K562 (cell line): Measurements from ENCODE around the gene ATP2A1. TPM values are rescaled to one million over a fixed set of nuclear protein-coding genes. Genes with fewer than 3 reads are reported as not detected.

Experiments used
- ATAC-seq: fragments of 200-7000 bp; cut with Tn5 transposase; 3 replicates; pipeline ENCODE4 v1.9.1; 2020; ENCODE audit warnings: moderate library complexity
- BruUV-seq: library from RNA; stranded (reverse); fragments of 400-500 nt; replicated peaks from 2 replicates; lab custom pipeline; 2021; lab: Mats Ljungman, UMichigan
- CTCF ChIA-PET: fragments of 300-600 bp; formaldehyde crosslinking; extraction: SDS; loops from one replicate; lab custom pipeline; 2021; ENCODE audit warnings: low intra/inter-chr PET ratio; lab: Yijun Ruan, JAX
- POLR2A ChIA-PET: fragments of 300-600, 350-650 bp; sonication (Branson Sonifier 250); formaldehyde crosslinking; extraction: SDS; loops from one replicate; lab custom pipeline; 2021; ENCODE audit warnings: antibody characterized with exemption, inconsistent platforms; lab: Yijun Ruan, JAX
- DNase-seq, 4 experiments: peaks; one replicate each; pipeline versions ENCODE4 v3.0.0 to v3.0.0-alpha.2; 2011 to 2018; ENCODE audit warnings: low spot score in 3 of 4, mixed read lengths in 3 of 4; ENCODE audit errors: extremely low read depth in 1 of 4
- FAIRE-seq: peaks from 2 replicates; lab custom pipeline; 2011; peaks lifted over from hg19 to GRCh38; lab: Jason Lieb, UNC
- H2AFZ ChIP-seq: 2 replicates; pipeline ENCODE4 v1.6.0; 2011; ENCODE audit warnings: low read depth, low read length, control low read depth, inconsistent platforms
- H3K27ac ChIP-seq: fragments of 200-600 bp; 3 replicates; pipeline ENCODE4 v1.8.0; 2011; ENCODE audit warnings: low read depth, mild to moderate bottlenecking, control low read depth, inconsistent platforms, low read length, moderate library complexity, mixed read lengths; ENCODE audit errors: extremely low read depth
- H3K27me3 ChIP-seq, 2 experiments: fragments of 300-600 bp in 1 of 2; 2 replicates in 1 of 2; 3 replicates in 1 of 2; pipeline versions ENCODE4 v1.6.0 to v1.8.0; 2011; ENCODE audit warnings: inconsistent platforms in 2 of 2, low read length in 2 of 2, mild to moderate bottlenecking in 1 of 2, mixed read lengths in 1 of 2, moderate library complexity in 1 of 2; ENCODE audit not compliant: control insufficient read depth in 2 of 2, insufficient read depth in 2 of 2
- H3K36me3 ChIP-seq: fragments of 300-600 bp; 3 replicates; pipeline ENCODE4 v1.8.0; 2011; ENCODE audit warnings: mild to moderate bottlenecking, low read length, inconsistent platforms; ENCODE audit not compliant: control insufficient read depth, insufficient read depth
- H3K4me1 ChIP-seq, 2 experiments: fragments of 200-600 bp in 1 of 2; replicated peaks in 1 of 2; 2 replicates in 1 of 2; 3 replicates in 1 of 2; pipeline versions ENCODE4 v1.5.1 to v1.8.0; 2011; ENCODE audit warnings: inconsistent platforms in 2 of 2, low read length in 2 of 2, mild to moderate bottlenecking in 1 of 2, mixed read lengths in 1 of 2, moderate library complexity in 1 of 2; ENCODE audit not compliant: control insufficient read depth in 2 of 2, insufficient read depth in 2 of 2
- H3K4me2 ChIP-seq: 2 replicates; pipeline ENCODE4 v1.6.1; 2011; ENCODE audit warnings: low read length, control low read depth, inconsistent platforms, mixed read lengths; ENCODE audit not compliant: insufficient read depth
- H3K4me3 ChIP-seq: fragments of 200-600 bp; sonication (generic), shearing (Covaris generic); 2 replicates; pipeline ENCODE4 v1.5.1; 2016; ENCODE audit warnings: control low read depth, inconsistent platforms
- H3K79me2 ChIP-seq: fragments of 200-600 bp; 3 replicates; pipeline ENCODE4 v1.8.0; 2011; ENCODE audit warnings: low read length, inconsistent platforms; ENCODE audit not compliant: control insufficient read depth, insufficient read depth
- H3K9ac ChIP-seq, 2 experiments: 2 replicates each; pipeline versions ENCODE4 v1.6.0 to v1.6.1; 2011; ENCODE audit warnings: low read depth in 2 of 2, low read length in 2 of 2, control low read depth in 1 of 2, inconsistent platforms in 1 of 2, mild to moderate bottlenecking in 1 of 2, mixed read lengths in 1 of 2; ENCODE audit not compliant: insufficient read depth in 1 of 2
- H3K9me1 ChIP-seq: one replicate; pipeline ENCODE4 v1.6.0; 2011; ENCODE audit warnings: inconsistent platforms, mild to moderate bottlenecking, low read length, moderate library complexity; ENCODE audit not compliant: control insufficient read depth, insufficient read depth
- H3K9me3 ChIP-seq: replicated peaks from 2 replicates; pipeline ENCODE4 v1.5.1; 2011; ENCODE audit warnings: low read depth, low read length, inconsistent platforms; ENCODE audit not compliant: control insufficient read depth, insufficient read depth
- H4K20me1 ChIP-seq: replicated peaks from 2 replicates; pipeline ENCODE4 v1.6.1; 2011; ENCODE audit warnings: low read length, inconsistent platforms, mixed read lengths; ENCODE audit not compliant: control insufficient read depth, insufficient read depth
- BACH1 ChIP-seq: fragments of 200-800 bp; sonication (Bioruptor generic); IDR thresholded peaks from 2 replicates; pipeline ENCODE4 v1.6.1; 2016; ENCODE audit warnings: missing genetic modification characterization, missing compliant biosample characterization
- EGR1 ChIP-seq: fragments of 450-650 bp; conservative IDR thresholded peaks from 2 replicates; pipeline ENCODE4 v1.6.1; 2017; ENCODE audit warnings: mild to moderate bottlenecking
- IFI16 ChIP-seq: fragments of 250-450 bp; sonication (Bioruptor Pico); IDR thresholded peaks from 2 replicates; pipeline ENCODE4 v2.1.2; 2022; ENCODE audit warnings: mild to moderate bottlenecking, inconsistent platforms
- RBFOX2 ChIP-seq: fragments of 200-400 bp; formaldehyde crosslinking; IDR thresholded peaks from 2 replicates; pipeline ENCODE4 v1.6.1; 2017; ENCODE audit warnings: low read depth, mild to moderate bottlenecking, low read length, moderate library complexity
- ZNF24 ChIP-seq: fragments of 450-650 bp; IDR thresholded peaks from 2 replicates; pipeline ENCODE4 v1.6.1; 2016
- WGBS: fragments of 100-300 bp; shearing (Covaris generic); methylation state at CpG from one replicate; pipeline ENCODE4 v1.1.6; 2016; ENCODE audit warnings: low coverage, mixed read lengths; ENCODE audit not compliant: insufficient coverage; ENCODE audit errors: missing lambda C conversion rate; 5-methylcytosine and 5-hydroxymethylcytosine counted together
- in situ Hi-C: fragments of 300-500 bp; cut with MboI; formaldehyde crosslinking; loops from 4 replicates; pipeline ENCODE4 v1.15.0; 2018; ENCODE audit warnings: inconsistent platforms, mixed read lengths
- intact Hi-C: fragments of 100-400 bp; cut with micrococcal nuclease; formaldehyde crosslinking; loops from 2 replicates; pipeline ENCODE4 v1.14.2; 2022
- polyA plus RNA-seq, 8 experiments: library from polyadenylated mRNA; depleted of rRNA in 4 of 8; stranded (reverse) in 5 of 8; unstranded in 3 of 8; fragments of >200 nt; fragmentation: Nextera tagmentation in 2 of 8; fragmentation: Illumina TruSeq in 1 of 8; extraction: Ambion mirVana in 2 of 8; extraction: Trizol in 1 of 8; gene quantifications; 2 replicates each; pipeline versions ENCODE4 v1.2.1 to v1.2.3, GENCODE V29; 2011 to 2014; ENCODE audit warnings: inconsistent platforms in 1 of 8, missing spikeins in 1 of 8
- total RNA-seq, 7 experiments: library from RNA; depleted of rRNA in 6 of 7; stranded (reverse); fragments of >200 nt in 6 of 7; fragmentation: Illumina TruSeq in 2 of 7; extraction: Trizol in 2 of 7; gene quantifications; 2 replicates each; pipeline versions ENCODE4 v1.2.1 to v1.2.3, GENCODE V29; 2011 to 2021; ENCODE audit warnings: low replicate concordance in 1 of 7
- TF ChIP-seq, protein P1 (sequence below): fragments of 200-800 bp; sonication (Bioruptor generic); IDR thresholded peaks from 2 replicates; pipeline ENCODE4 v1.6.1; 2017; ENCODE audit warnings: missing genetic modification characterization, missing compliant biosample characterization

The ATP2A1 gene
- total and polyA plus RNA-seq, 9 of the 15 experiments (the other 6 are each of a cell fraction or from before 2014, with no cell fraction given): 0.25 to 2.6 (median 0.65) TPM

DNA sequence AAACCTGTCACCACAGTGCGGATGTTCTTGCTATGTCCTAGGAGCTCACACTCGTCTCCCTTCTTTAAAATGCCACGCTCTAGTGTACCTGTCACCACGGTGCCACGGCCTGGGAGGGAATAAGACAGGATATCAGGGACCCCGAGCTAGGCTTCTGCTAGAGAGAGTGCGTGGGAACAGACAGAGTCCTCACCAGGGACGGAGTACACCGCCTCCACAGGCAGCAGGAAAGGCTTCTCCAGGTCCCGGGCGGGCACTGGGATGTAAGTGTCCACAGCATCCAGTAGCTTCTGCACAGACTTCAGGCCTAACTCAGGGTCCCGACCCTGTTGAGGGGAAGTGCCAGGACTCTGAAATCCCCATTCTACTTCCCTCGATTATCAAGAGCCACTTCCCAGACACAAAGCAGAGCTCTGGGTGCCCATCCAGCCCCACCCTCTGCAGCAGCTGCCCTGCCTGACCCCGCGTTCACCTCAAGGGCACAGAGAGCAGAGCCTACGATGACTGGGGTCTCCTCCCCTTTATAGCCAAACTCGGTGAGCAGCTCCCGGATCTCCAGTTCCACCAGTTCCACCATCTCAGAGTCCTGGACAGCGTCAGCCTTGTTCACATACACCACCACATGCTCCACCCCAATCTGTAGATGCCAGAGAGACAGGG, 33.9 kb upstream of the ATP2A1 start:
- no peaks in the 10 kb centered on the region for H3K27me3 ChIP-seq
- H3K4me2 ChIP-seq: peak overlapping the region; percentile 98; the same call in 1 of the 2 replicates
- DNase-seq (no peak), ATAC-seq (no peak), FAIRE-seq (no peak)
- H2AFZ ChIP-seq: no peak overlapping the region
- peaks cover 39% of the 10 kb centered on the region for H3K36me3 ChIP-seq
- H3K9ac ChIP-seq: peak overlapping the region in 1 of 2 experiments; percentile 99; a peak in 1 of 4 replicates
- peaks cover 36% of the 10 kb centered on the region for H3K79me2 ChIP-seq
- no peaks in the 10 kb centered on the region for H3K9me3 ChIP-seq
- no TSS peak for BruUV-seq
- in situ Hi-C loops: no loop called here
- POLR2A ChIA-PET: interaction anchor here (2.2 to 10.1 kb wide), 4 partner anchors 8 to 19 kb away, joined by 10 to 100 read pairs (median 84); partner anchors contain the start of gene SH2B1
- peak overlapping the region; percentile 98; the same call in 1 of the 2 replicates for H3K4me3 ChIP-seq
- no peaks in the 10 kb centered on the region for H3K9me1 ChIP-seq
- no peak for TF ChIP-seq ZNF24
- TF ChIP-seq BACH1 (tag): no peak
- peak; percentile 31; the same call in 1 of the 2 replicates for TF ChIP-seq RBFOX2
- CTCF ChIA-PET: no interaction called here
- WGBS: 92% methylated on average over 12 of the region's 19 CpGs
- intact Hi-C loops: no loop called here
- no peaks in the 10 kb centered on the region for H4K20me1 ChIP-seq
- no peak overlapping the region for H3K27ac ChIP-seq
- H3K4me1 ChIP-seq: peaks cover 4 to 24% of the 10 kb centered on the region in 2 experiments; a peak in 3 of 5 replicates

DNA sequence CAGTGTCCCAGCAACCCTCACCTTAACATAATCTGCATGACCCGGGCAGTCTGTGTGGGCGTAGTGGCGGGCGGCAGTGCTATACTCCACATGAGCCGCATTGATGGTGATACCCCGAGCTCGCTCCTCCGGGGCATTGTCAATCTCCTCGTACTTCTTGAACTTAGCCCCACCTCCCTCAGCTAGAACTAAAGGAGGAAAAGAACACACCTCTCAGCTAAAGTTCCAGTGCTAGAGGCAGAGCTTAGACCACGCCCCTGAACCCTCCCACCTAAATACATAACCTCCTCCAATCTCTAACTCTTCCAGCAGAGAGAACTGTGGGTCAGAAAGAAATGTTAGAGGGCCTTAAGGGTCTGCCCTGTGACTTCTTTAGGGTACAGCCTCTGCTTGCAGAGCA, 33.0 kb upstream of the ATP2A1 start:
- FAIRE-seq (peak; percentile 96), DNase-seq (peak; percentile 39 to 83 (median 50)), ATAC-seq (peak; percentile 52)
- H3K9me1 ChIP-seq: no peaks in the 10 kb centered on the region
- H3K27ac ChIP-seq: peak overlapping the region; percentile 87
- peaks cover 36% of the 10 kb centered on the region for H3K79me2 ChIP-seq
- ChIA-PET POLR2A (interaction anchor here (2.3 to 10.1 kb wide), 4 partner anchors 9 to 18 kb away, joined by 14 to 100 read pairs (median 84); partner anchors contain the start of gene SH2B1), CTCF (no interaction called here)
- peak overlapping the region; percentile 98 for H3K4me2 ChIP-seq
- no TSS peak for BruUV-seq
- in situ Hi-C loops: no loop called here
- intact Hi-C loops: loop anchor here (5.0 kb wide), 1 partner anchor 37 kb away; no protein-coding TSS in a partner anchor
- no peaks in the 10 kb centered on the region for H3K9me3 ChIP-seq
- H3K4me3 ChIP-seq: peak overlapping the region; percentile 98
- H3K9ac ChIP-seq: peak overlapping the region; percentile 81 to 99
- no peaks in the 10 kb centered on the region for H3K27me3 ChIP-seq
- 10% methylated on average over 10 of the region's 10 CpGs for WGBS
- H2AFZ ChIP-seq: no peak overlapping the region
- no peak for TF ChIP-seq IFI16 (CRISPR knock-in tag)
- TF ChIP-seq EGR1: peak; percentile 84
- TF ChIP-seq, protein P1, sequence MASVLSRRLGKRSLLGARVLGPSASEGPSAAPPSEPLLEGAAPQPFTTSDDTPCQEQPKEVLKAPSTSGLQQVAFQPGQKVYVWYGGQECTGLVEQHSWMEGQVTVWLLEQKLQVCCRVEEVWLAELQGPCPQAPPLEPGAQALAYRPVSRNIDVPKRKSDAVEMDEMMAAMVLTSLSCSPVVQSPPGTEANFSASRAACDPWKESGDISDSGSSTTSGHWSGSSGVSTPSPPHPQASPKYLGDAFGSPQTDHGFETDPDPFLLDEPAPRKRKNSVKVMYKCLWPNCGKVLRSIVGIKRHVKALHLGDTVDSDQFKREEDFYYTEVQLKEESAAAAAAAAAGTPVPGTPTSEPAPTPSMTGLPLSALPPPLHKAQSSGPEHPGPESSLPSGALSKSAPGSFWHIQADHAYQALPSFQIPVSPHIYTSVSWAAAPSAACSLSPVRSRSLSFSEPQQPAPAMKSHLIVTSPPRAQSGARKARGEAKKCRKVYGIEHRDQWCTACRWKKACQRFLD: peak; percentile 13; the same call in 1 of the 2 replicates
- peaks cover 4 to 24% of the 10 kb centered on the region in 2 experiments; a peak in 3 of 5 replicates for H3K4me1 ChIP-seq
- no peaks in the 10 kb centered on the region for H4K20me1 ChIP-seq
- peaks cover 39% of the 10 kb centered on the region for H3K36me3 ChIP-seq
